ENCODE data around the gene GUCY1B1. TPM values are rescaled to one million over a fixed set of nuclear protein-coding genes. Genes with fewer than 3 reads are reported as not detected.

Gene GUCY1B1
- polyA plus RNA-seq, 3 donors: 0.60 to 0.89 (median 0.72) TPM

GRCh38 chr4:155761047-155761446, 2.2 kb downstream of the GUCY1B1 start:
- intact Hi-C loops (cut with micrococcal nuclease): no loop called here
- H3K4me1 ChIP-seq (ENCODE audit: control insufficient read depth in 1 of 2, insufficient read depth in 2 of 2, low read length in 2 of 2): peaks cover 13 to 18% of the 10 kb centered on the region in 2 donors
- no peak for TF ChIP-seq CTCF (IDR thresholded peaks at IDR 0.05)
- no peak overlapping the region for H3K4me3 Mint-ChIP-seq
- no peak overlapping the region for H3K9ac ChIP-seq (ENCODE audit: insufficient read depth, low read length, poor library complexity, severe bottlenecking)
- peaks cover 8 to 21% (median 14%) of the 10 kb centered on the region in 3 donors for H3K27me3 Mint-ChIP-seq (ENCODE audit: low read depth in 3 of 3)
- DNase-seq: no peak
- no peak overlapping the region for H3K27ac Mint-ChIP-seq
- peaks cover 3 to 15% of the 10 kb centered on the region in 2 donors for H3K27me3 ChIP-seq (ENCODE audit: control insufficient read depth in 2 of 2, insufficient read depth in 2 of 2, low read length in 2 of 2)
- peaks cover 0 to 3% (median 2%) of the 10 kb centered on the region in 7 donors for H3K9me3 Mint-ChIP-seq
- no peak overlapping the region for H2AFZ ChIP-seq (ENCODE audit: insufficient read depth, low read depth, low read length, poor library complexity, severe bottlenecking)
- H3K36me3 ChIP-seq (replicated peaks in 1 of 2; ENCODE audit: control insufficient read depth in 1 of 2, insufficient read depth in 2 of 2, low read length in 2 of 2): no peaks in the 10 kb centered on the region
- H3K4me1 Mint-ChIP-seq: peaks cover 15% of the 10 kb centered on the region
- no peaks in the 10 kb centered on the region for H3K9me3 ChIP-seq (replicated peaks in 1 of 2; ENCODE audit: control insufficient read depth in 1 of 2, insufficient read depth in 1 of 2, low read length in 2 of 2)
- WGBS (ENCODE audit: insufficient coverage): no CpG with 5 or more reads among the region's 3 CpGs
- H3K79me2 ChIP-seq (ENCODE audit: insufficient read depth, low read length): no peaks in the 10 kb centered on the region
- no peaks in the 10 kb centered on the region for H4K20me1 ChIP-seq (ENCODE audit: insufficient read depth, low read length)
- H3K27ac ChIP-seq (ENCODE audit: low read depth in 1 of 2, low read length in 2 of 2): no peak overlapping the region
- no peak overlapping the region for H3K4me3 ChIP-seq (replicated peaks in 1 of 3; ENCODE audit: low read depth in 2 of 3, low read length in 3 of 3)
- peaks cover 0 to 4% of the 10 kb centered on the region in 2 donors for H3K36me3 Mint-ChIP-seq
- H3K4me2 ChIP-seq (replicated peaks; ENCODE audit: extremely low read depth, low read length, poor library complexity, severe bottlenecking): no peak overlapping the region

DNA sequence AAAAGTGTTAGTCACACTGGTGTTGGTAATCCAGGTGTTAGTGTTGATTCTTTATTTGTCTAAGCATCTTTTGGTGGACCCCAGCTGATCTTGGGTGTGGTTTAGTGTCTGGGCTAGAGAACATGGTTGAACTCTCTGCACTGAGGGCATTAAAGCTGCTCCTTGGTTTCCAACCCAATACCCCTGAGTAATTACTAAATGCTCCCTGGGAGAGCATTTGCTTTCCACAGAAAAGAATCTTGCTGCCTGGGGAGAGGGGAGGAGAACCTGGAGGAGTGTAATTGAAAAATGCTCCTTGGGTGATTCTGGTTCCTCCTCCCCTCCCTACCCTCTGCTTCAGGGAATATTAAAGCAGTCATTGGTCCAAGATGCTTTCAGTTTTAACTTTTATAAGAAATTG, 3.1 kb downstream of the GUCY1B1 start:
- Histone ChIP-seq H3K9ac (ENCODE audit: insufficient read depth, low read length, poor library complexity, severe bottlenecking) (no peak overlapping the region), H3K27ac (ENCODE audit: low read depth in 1 of 2, low read length in 2 of 2) (no peak overlapping the region), H2AFZ (ENCODE audit: insufficient read depth, low read depth, low read length, poor library complexity, severe bottlenecking) (no peak overlapping the region), H3K4me1 (ENCODE audit: control insufficient read depth in 1 of 2, insufficient read depth in 2 of 2, low read length in 2 of 2) (peaks cover 13 to 18% of the 10 kb centered on the region in 2 donors), H3K36me3 (replicated peaks in 1 of 2; ENCODE audit: control insufficient read depth in 1 of 2, insufficient read depth in 2 of 2, low read length in 2 of 2) (no peaks in the 10 kb centered on the region), H3K4me2 (replicated peaks; ENCODE audit: extremely low read depth, low read length, poor library complexity, severe bottlenecking) (no peak overlapping the region), H3K27me3 (ENCODE audit: control insufficient read depth in 2 of 2, insufficient read depth in 2 of 2, low read length in 2 of 2) (peaks cover 3 to 15% of the 10 kb centered on the region in 2 donors), H3K9me3 (replicated peaks in 1 of 2; ENCODE audit: control insufficient read depth in 1 of 2, insufficient read depth in 1 of 2, low read length in 2 of 2) (no peaks in the 10 kb centered on the region), H3K4me3 (replicated peaks in 1 of 3; ENCODE audit: low read depth in 2 of 3, low read length in 3 of 3) (no peak overlapping the region), H3K79me2 (ENCODE audit: insufficient read depth, low read length) (no peaks in the 10 kb centered on the region), H4K20me1 (ENCODE audit: insufficient read depth, low read length) (no peaks in the 10 kb centered on the region)
- TF ChIP-seq CTCF (IDR thresholded peaks at IDR 0.05): no peak
- Mint-ChIP-seq H3K4me1 (peaks cover 15% of the 10 kb centered on the region), H3K4me3 (no peak overlapping the region), H3K27me3 (ENCODE audit: low read depth in 3 of 3) (peaks cover 8 to 21% (median 14%) of the 10 kb centered on the region in 3 donors), H3K27ac (no peak overlapping the region), H3K36me3 (peaks cover 0 to 4% of the 10 kb centered on the region in 2 donors), H3K9me3 (peaks cover 0 to 3% (median under 1%) of the 10 kb centered on the region in 7 donors)
- intact Hi-C loops (cut with micrococcal nuclease): no loop called here
- no peak for DNase-seq

Measured in CD14-positive monocyte (primary cell).